ENCODE data around the gene SPP2.

The SPP2 gene

DNA sequence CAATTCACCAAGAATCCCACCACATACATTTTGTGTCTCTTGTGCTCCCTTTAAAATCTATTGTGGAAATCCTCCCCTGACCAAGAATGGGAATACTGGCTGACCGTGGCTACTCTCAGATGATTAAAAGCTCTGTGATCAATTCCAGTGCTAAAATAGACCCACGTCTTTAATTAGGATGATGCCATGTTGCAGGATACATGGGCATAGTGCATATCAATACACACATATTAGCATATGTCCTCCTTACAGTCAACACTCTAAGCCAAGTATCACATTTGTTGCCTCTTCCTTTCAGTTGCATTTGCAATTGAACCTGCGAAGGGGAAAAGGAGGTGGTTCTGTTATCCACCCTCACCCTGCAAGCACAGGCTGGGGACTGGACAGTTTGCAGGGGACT is 41.8 kb downstream of the SPP2 start:
- DNase-seq (ENCODE audit: low read depth) = no peak

GRCh38 chr2:234095301-234095700 is 44.8 kb downstream of the SPP2 start:
- no peak for DNase-seq (ENCODE audit: low read depth)

GRCh38 chr2:234096164-234096563 is 45.7 kb downstream of the SPP2 start:
- no peak for DNase-seq (ENCODE audit: low read depth)

DNA sequence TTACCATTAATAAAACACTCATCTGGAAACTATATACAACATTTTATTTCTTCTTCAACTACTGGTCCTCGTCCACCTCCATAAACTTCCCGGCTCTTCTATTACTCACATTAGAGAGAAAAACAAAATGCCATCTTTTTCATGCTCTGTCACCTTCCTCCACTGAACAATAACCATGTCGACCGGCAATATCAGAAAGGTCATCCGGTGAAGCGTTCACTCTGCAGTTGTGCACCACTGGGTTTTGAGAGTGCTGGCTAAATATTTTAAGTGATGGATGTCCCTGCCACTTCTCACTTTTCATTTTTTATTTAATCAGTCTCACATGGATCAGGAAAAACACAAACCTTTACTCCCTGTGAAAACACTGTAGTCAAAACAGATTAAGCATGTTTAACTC is 48.2 kb downstream of the SPP2 start:
- DNase-seq (ENCODE audit: low read depth) = no peak

DNA sequence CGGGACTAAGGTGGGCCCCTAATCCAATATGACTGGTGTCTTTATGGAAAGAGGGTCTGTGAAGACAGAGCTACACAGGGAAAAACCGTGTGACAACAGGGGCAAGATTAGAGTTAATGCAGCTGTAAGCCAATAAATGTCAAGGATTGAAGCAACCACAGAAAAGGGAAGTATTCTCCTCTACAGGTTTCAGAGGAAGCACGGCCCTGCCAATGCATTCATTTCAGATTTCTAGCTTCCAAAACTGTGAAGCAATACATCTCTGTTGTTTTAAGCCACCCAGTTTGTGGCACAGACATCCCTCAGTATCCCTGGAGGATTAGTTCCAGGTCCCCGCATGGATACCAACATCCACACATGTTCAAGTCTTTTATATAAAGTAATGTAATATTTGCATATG is 48.8 kb downstream of the SPP2 start:
- DNase-seq (ENCODE audit: low read depth) = no peak

- DNase-seq (ENCODE audit: low read depth) = no peak
These were observed 50.2 kb downstream of the SPP2 start for GRCh38 chr2:234100686-234101085.

GRCh38 chr2:234102112-234102511 is 51.6 kb downstream of the SPP2 start:
- no peak for DNase-seq (ENCODE audit: low read depth)

DNA sequence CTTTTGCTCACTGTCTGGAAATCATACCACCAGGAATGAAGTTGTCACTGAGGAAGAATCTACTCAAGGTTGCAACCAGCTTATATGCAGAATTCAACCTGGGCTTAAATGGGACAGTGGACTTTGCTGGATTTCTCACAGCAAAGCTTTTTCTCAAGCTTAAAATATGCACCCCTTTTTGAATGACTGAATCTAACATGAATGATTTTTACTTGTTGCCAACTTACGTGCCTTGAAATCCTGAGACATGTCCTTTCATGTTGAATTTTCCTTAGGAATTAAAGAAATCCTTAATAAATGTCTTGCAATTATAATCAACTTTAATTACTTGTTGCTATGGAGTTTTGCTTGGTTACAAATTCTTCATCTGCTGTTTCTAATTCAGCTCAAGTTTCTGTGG is 57.4 kb downstream of the SPP2 start:
- DNase-seq (ENCODE audit: low read depth) = no peak

DNA sequence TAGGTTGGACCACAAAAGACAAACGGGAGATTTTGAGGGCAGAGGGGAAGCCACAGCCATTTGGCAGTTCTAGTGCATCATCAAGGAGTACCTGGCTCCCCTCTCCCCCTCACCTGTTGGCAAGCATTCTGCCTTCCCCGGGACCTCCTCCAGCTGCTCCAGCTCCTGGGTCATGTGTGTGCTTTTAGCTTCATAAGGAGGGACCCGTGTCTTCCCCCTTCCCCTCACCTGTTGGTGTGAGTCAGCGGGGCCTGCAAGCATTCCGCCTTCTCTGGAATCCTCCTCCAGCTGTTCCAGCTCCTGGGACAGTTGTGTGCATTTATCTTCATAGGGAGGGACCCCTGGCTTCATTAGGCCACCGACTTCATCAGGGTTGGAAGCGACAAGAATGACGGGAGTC is 58.8 kb downstream of the SPP2 start:
- DNase-seq (ENCODE audit: low read depth) = no peak

- DNase-seq (ENCODE audit: low read depth) = no peak
These were observed 59.7 kb downstream of the SPP2 start for GRCh38 chr2:234110219-234110618.

DNA sequence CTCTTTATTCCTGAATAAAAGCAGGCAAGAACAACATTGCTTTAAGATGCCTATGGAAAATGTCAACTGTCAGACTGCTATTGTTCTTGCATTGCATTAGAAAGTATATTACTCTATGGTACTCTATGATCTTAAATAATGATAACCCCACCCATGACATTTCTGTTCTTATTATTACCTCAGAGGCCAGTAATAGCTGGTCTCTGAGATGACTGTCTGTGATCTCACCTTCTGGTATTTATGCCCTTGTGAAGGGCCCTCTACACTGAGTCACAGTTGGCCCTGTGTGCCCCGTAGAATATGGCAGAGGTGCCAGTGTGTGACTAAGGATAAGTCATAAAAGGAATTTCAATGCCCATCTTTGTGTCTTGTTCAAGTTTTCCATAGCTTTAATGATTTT is 61.0 kb downstream of the SPP2 start:
- no peak for DNase-seq (ENCODE audit: low read depth)

DNA sequence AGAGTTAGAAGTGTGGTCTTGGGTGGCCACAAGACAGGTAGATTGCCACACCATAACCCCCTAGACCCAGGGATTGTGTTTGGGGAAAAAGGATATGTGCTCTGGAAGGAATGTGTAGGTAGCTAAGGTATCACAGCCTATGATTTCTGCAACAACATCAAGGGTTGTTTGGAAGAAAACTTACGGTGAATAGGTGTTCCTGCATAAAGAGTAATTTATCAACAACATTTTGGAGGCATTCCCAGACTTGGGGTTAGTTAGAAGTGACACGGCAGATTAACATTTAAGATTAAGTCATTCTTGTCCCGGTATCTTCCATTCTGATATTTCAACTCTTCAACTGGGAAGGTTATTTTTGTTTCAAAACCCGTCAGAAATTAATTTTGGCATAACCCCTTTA is 65.5 kb downstream of the SPP2 start:
- DNase-seq (ENCODE audit: low read depth) = no peak

GRCh38 chr2:234121999-234122398 is 71.5 kb downstream of the SPP2 start:
- DNase-seq (ENCODE audit: low read depth) = no peak

DNA sequence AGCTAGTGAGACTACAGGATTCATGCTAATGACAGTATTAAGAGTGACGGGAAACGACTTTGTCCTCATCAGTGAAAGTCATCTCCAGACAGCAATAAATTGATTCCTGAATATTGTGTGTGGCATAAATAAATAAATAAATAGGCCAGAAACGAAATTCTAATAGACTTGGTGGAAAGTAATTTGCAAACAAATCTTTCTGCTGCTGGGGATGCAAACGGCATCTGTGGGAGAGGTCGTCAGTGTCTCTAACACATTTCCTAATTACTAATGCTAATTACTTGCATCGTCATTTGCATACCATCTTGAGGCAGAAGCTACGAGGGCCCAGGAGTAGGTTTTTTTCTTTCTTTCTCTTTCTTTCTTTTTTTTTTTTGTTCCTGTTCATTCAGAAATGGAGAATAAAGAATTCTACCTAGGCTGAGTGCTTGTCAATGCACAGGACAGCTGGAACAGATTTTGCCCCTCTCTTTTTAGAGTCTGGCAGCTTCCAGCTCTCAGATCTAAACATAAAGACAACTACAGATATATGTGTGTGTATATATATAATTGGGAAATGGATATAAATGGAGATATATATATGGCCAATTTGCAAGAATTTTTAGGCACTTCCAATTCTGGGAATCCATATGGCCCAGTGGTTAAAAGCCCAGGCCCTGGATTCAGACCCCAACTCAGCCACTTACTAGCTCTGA is 75.1 kb downstream of the SPP2 start:
- no peak for DNase-seq (ENCODE audit: low read depth)

DNA sequence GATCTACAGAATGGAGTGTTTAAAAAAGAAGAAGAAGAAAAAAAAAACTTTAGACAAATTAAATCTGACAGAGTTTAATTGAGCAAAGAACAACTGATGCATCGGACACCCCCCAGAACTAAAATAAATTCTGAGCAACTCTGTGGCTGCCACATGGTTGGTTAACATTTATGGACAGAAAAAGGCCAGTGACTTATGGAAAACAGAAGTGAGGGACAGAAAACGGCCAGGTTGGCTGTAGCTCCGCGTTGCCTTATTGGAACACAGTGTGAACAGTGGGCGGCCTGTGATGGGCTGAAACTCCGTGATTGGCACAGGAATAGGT is 75.6 kb downstream of the SPP2 start:
- no peak for DNase-seq (ENCODE audit: low read depth)
